HG02884 (cell line): ENCODE measurements around the gene C1orf185.
"Not testable (repeated sequence)": the region's sequence is repeated elsewhere in the genome, so short reads cannot be mapped to it uniquely, and the experiment has no call there.

ENCODE experiments used
- ATAC-seq: cut with Tn5 transposase; IDR thresholded peaks from one replicate; pipeline ENCODE4 v1.9.1; 2021; ENCODE audit warnings: mild to moderate bottlenecking, moderate library complexity; ENCODE audit not compliant: unreplicated experiment

The C1orf185 gene

DNA sequence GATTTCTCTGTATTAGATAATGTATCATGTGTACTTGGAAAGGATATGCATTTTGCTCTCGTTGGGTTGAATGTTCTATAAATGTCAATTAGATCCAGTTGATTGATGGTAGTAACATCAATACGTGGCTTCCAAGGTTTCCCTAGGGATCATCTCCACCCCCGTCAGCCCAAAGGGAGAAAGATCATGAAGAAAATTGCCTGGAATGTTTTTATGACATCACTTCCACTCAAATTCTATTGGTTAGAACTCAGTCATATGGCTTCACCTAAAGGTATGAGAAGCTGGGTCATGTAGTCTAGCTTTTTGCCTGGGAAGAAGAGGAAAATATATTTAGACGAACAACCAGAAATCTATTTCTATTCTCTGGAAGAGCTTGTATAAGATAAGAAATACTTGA is at the start of gene C1orf185:
TSS of gene C1orf185 (plus strand) at position 253 of the 400 bp plus-strand sequence. CDS start at position 259, 6 bp downstream.
- ATAC-seq: no peak

GRCh38 chr1:51058858-51059257 is 43.2 kb upstream of the C1orf185 start:
- ATAC-seq: no peak

GRCh38 chr1:51061231-51061918 is 40.7 kb upstream of the C1orf185 start:
- no peak for ATAC-seq

GRCh38 chr1:51063121-51063520 is 38.9 kb upstream of the C1orf185 start:
- no peak for ATAC-seq

DNA sequence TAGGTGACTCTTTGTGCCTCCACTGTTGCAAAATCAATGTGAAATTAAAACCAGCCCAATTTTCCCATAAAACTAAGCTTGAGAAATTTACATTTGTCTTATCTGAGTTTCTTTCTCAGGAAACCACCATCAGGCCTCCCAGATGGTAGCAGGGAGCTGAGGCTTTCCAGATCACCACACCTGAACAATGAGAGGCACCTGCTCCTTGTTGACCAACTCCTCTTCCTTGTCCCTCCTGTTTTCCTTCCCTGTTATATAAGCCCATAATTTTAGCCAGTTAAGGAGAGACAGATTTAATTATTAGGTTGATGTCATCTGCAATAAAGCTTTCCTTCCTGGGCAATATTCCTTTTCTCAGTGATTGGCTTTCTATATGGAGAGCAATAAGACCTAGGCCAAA is 32.0 kb upstream of the C1orf185 start:
- ATAC-seq: no peak

GRCh38 chr1:51070640-51071039 is 31.4 kb upstream of the C1orf185 start:
- no peak for ATAC-seq

DNA sequence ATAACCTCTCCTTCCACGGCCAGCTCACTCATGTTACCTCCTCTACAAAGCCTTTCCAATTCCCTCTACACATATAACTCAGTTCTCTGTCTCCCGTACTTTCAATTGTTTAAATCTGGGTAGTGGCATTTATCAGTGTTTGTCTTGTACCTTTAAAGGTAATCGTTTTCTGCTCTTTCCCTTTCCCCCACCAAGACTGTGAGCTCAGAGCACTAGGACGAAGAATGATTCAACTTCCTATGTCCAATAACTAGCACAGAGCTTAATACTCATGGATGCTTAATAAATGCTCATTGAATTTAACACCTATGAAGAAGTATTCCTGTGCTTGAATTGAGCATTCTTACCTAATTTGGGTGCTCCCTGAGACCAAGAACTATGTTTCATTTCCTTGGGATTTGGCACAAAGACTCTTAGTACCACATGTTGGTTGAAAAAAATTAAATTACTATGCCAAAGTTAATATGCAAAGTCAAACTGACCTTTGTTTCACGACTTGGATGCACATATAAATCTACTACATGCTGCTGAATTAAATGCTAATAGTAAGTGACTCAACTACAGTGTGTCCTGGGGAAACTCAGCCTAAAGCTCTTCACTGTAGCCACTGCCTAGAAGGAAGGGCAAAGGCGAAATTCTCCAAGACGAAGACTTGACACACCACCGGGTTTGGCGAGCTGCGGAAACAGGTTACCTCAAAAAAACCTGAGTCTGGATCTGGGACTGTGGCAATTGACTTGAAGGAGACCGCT is 30.6 kb upstream of the C1orf185 start:
- ATAC-seq: no peak

DNA sequence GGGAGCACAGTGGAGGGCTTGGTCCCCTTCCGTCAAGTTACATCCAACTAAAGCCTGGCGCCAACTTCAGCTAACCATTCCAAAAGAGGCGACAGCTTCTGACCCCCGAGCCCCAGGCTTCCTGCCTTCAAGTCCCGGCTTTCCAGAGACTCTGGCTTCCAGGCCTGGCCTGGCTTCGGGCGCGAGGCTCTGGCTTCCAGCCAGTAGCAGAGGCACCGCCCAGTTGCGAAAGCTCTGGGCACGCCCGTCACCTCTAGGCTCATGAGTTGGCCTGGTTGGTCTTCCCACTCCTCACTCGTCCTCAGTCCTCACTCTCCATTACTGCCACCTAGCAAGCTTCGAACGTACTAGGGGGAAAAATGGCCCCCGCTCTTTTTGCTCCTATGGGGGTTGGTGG is 30.0 kb upstream of the C1orf185 start:
- ATAC-seq: no peak

DNA sequence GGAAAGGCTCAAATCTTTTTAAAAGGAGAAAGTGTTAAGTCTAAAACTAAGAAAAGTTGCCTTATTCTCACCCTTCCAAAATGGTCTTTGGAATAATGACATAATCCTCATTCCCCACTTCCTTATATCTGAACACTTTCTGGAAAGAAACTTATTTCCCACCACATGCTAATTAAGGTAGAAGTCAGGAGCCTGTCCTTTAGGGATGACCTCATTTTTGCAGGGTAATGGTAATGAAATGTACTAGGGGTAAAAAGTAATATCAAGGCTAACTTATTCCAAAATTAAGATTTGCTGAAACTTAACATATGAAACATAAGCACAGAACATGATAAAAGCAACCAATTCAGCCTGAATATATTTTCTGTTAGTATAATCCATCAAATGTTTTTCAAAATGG is 29.4 kb upstream of the C1orf185 start:
- ATAC-seq: no peak

DNA sequence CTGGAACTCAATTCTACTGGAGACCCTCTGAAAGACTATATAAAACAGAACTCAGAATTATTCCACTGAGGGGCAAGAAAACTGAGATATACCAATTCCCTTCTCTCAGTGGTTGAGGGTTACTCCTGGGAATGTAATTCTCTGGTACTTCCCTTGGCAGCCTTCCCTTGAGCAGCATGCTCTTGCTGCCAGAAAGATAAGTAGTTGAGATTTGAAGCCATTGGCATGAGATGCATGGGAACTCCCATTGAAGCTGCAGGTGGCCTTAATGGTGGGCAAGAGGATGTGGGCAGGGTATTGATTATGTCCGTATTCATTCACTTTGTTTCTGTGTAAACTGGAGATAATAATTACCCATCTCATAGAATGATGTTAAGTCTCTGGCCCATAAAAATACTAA is 28.6 kb upstream of the C1orf185 start:
- no peak for ATAC-seq

DNA sequence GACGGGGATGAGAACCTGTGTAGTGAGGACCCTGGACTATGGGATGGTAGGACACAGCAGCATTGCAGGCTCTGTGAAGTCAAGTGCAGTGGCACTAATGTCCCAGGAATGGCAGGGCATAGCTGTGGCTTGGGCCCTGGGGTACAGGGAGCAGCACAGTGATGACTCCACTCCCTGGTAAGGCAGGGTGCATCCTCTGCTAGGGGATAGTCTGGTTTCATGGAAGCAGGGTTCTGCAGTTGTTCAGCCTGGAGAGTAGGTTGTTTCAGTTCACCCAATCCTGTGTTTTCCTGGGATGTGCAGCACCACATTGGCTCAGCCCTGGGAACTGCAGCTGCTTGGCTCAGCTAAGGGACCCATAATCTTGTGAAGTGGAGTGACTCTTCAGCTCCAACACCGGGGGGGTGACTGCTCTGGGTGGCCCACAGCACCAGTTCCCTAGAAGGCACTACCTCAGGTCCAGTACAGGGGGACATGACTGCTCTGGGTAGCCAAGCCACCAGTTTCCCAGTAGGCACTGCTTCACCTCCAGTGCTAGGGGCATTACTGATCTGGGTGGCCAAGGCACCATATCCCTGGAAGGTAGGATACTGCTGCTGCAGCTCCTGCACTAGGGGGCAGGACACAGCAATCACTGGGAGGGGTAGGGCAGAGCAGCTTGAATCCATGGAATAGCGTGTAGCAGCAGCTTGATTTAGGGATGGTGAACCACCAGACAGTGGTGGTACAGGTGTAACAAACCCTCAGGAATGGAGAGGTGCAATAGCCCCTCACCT is 15.3 kb upstream of the C1orf185 start:
- no peak for ATAC-seq

- ATAC-seq: no peak
Measured at GRCh38 chr1:51088474-51088873, 13.6 kb upstream of the C1orf185 start.

DNA sequence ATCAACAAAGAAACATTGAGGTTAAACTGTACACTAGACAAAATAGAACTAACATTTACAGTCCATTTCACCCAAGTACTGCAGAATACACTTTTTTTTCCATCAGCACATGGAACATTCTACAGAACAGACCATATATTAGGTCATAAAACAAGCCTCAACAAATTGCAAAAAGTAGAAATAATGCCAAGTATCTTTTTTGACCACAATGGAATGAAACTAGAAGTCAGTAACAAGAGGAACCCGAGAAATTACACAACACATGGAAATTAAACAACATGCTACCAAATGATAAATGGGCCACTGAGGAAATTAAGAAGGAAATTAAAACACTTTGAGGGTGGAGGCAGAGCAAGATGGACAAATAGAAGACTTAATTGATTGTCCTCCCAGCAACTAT is 8.4 kb upstream of the C1orf185 start:
- no peak for ATAC-seq

DNA sequence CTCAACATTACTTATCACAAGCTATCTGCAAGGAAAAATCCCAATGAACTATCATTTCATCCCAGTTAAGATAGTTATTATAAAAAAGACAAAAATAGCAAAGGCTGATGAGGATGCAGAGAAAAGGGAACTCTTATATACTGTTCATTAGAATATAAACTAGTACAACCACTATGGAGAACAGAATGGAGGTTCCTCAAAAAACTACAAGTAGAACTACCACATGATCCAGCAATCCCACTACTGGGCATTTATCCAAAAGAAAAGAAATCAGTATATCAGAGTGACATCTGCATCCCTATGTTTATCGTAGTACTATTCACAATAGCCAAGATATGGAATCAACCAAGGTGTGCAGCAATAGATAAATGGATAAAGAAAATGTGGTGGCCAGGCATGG is 4.9 kb upstream of the C1orf185 start:
- no peak for ATAC-seq

GRCh38 chr1:51100264-51100880 is 1.7 kb upstream of the C1orf185 start:
- peak; percentile 93 for ATAC-seq

GRCh38 chr1:51114137-51114536 is 12.1 kb downstream of the C1orf185 start:
- ATAC-seq: no peak

DNA sequence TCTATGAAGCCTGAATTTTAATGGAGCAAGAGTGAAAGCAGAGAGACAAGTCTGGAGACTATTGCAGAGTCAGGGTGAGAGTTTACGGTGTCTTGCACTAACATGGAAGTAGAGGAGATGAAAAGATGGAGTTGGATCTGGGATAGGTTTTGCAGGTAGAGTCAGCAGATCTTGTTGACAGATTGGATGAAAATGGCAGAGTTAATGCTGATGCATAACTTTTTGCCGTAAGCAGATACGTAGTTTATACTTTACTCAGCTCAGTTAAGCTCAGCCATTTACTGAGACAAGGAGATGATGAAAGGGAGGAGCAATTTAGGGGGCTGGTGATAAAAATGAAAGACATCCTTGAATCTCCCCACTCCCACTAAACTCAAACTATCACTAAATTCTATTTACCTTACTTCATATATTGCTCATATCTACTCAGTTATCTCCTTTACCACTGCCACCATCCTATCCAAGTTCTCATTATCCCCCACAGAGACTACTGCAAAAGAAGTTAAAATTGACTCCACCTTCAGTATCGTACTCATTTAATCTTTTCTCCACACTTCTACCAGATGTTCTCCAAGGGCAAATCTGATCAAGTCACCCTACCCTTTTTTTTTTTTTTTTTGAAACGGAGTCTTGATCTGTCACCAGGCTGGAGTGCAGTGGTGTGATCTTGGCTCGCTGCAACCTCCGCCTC is 13.8 kb downstream of the C1orf185 start:
- ATAC-seq: no peak

DNA sequence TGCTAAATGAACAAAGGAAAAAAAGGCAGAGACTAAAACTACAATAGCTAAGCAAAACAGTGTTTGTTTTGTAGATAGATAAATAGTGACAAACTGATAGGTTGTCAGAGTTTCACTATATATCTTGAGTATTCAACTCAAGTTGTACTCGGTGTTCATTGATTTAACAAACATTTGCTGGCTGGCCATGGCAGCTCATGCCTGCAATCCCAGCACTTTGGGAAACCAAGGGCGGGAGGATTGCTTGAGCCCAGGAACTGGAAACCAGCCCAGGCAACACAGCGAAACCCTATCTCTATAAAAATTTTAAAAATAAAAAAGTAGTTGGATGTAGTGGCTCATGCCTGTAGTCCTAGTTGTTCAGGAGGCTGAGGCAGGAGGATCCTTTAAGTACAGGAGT is 17.3 kb downstream of the C1orf185 start:
- no peak for ATAC-seq

DNA sequence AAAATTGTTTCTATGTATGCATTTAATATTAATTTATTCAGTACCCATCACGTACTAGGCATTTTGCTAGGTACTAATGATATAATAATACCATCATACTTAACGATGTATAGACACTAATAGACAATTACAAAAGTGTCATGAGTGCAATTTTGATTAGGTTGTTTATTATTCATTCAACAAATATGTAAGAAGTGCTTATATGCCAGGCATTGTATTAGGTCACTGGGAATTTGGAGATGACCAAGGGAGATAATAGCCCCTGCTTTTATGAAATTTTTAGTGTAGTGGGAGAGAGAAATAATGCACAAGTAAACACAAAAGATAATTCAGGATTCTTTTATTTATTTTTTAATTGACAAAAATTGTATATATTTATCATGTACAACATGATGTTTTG is 18.6 kb downstream of the C1orf185 start:
- ATAC-seq: no peak

DNA sequence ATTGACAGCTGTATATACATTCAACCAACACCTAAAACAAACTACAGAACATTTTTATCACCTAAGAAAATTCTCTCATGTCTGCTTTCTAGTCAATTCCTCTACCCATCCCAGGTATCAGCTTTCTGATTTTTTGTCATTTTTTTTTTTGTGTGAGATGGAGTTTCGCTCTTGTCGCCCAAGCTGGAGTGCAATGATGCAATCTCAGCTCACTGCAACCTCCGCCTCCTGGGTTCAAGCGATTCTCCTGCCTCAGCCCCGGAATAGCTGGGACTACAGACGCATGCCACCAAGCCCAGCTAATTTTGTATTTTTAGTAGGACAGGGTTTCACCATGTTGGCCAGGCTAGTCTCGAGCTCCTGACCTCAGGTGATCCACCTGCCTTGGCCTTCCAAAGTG is 25.1 kb downstream of the C1orf185 start:
- not testable (repeated sequence) for ATAC-seq

GRCh38 chr1:51131185-51131584 is 29.2 kb downstream of the C1orf185 start:
- no peak for ATAC-seq
